C4-2B (cell line): Measurements from ENCODE around the gene L3MBTL1.

Source experiments
- ZFX ChIP-seq: fragments of 450-650 bp; IDR thresholded peaks from 2 replicates; pipeline ENCODE4 v1.6.1; 2017
- TF ChIP-seq, protein P1 (sequence below): fragments of 450-650 bp; conservative IDR thresholded peaks from 2 replicates; pipeline ENCODE4 v1.5.1; 2017; ENCODE audit warnings: mild to moderate bottlenecking

DNA sequence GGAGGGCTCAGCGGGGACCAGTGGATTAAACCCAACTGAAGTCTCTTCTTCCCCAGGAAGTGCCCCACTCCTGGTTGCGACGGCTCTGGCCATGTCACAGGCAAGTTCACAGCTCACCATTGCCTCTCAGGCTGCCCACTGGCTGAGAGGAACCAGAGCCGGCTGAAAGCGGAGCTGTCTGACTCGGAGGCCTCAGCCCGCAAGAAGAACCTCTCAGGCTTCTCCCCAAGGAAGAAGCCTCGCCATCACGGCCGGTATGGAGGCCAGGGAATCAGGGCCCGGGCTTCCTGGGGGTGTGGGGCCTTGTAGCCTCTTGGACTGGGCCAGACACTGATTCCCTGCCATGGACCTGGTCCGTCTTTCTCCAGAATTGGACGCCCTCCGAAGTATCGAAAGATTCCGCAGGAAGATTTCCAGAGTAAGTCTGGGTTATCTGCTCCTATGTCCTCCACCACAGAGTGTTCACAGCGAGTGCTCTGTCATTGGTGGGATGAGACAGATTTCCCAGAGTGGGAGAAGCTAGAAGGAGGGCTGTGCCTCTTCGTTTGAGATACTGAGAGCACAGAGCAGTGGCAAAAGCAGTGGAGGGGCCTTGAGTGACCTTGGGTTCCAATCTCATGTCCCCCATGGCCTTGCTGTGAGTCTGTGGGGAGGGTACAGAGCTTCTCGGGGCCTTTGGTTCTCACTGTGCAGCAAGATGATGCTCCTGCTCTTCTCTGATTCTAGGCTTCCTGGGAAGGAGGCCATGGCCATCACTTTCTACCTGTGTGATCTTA lies 28.7 kb downstream of the L3MBTL1 start:
- TF ChIP-seq, protein P1, sequence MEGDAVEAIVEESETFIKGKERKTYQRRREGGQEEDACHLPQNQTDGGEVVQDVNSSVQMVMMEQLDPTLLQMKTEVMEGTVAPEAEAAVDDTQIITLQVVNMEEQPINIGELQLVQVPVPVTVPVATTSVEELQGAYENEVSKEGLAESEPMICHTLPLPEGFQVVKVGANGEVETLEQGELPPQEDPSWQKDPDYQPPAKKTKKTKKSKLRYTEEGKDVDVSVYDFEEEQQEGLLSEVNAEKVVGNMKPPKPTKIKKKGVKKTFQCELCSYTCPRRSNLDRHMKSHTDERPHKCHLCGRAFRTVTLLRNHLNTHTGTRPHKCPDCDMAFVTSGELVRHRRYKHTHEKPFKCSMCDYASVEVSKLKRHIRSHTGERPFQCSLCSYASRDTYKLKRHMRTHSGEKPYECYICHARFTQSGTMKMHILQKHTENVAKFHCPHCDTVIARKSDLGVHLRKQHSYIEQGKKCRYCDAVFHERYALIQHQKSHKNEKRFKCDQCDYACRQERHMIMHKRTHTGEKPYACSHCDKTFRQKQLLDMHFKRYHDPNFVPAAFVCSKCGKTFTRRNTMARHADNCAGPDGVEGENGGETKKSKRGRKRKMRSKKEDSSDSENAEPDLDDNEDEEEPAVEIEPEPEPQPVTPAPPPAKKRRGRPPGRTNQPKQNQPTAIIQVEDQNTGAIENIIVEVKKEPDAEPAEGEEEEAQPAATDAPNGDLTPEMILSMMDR = no peak
- no peak for TF ChIP-seq ZFX
